ENCODE results near the gene CRISPLD2. TPM values are rescaled to one million over a fixed set of nuclear protein-coding genes. Genes with fewer than 3 reads are reported as not detected.

Gene CRISPLD2
- total RNA-seq (108 TPM), polyA plus RNA-seq (ENCODE audit: insufficient read depth, low read depth, low replicate concordance) (4.8 TPM)
- long read RNA-seq, donor 1 = 0 reads
- long read RNA-seq, donor 2, full-length matches to known transcripts = 3 of 3 reads
- long read RNA-seq, donor 2, partial matches to known transcripts = 0 of 3 reads
- long read RNA-seq, donor 2, other reads (novel, unspliced or antisense) = 0 of 3 reads
- long read RNA-seq, donor 3, full-length matches to known transcripts = 2 of 2 reads
- long read RNA-seq, donor 3, partial matches to known transcripts = 0 of 2 reads
- long read RNA-seq, donor 3, other reads (novel, unspliced or antisense) = 0 of 2 reads
- long read RNA-seq, donor 4 = 0 reads
- long read RNA-seq, donor 5 = 0 reads
- long read RNA-seq, donor 6 = 0 reads
- long read RNA-seq, donor 7, full-length matches to known transcripts = 3 of 48 reads
- long read RNA-seq, donor 7, partial matches to known transcripts = 44 of 48 reads
- long read RNA-seq, donor 7, other reads (novel, unspliced or antisense) = 1 of 48 reads
- long read RNA-seq, donor 8, partial matches to known transcripts = 7 of 8 reads
- long read RNA-seq, donor 8, other reads (novel, unspliced or antisense) = 0 of 8 reads
- long read RNA-seq, donor 9, full-length matches to known transcripts = 2 of 2 reads
- long read RNA-seq, donor 9, partial matches to known transcripts = 0 of 2 reads
- long read RNA-seq, donor 9, other reads (novel, unspliced or antisense) = 0 of 2 reads
- long read RNA-seq, donor 10 = 0 reads

DNA sequence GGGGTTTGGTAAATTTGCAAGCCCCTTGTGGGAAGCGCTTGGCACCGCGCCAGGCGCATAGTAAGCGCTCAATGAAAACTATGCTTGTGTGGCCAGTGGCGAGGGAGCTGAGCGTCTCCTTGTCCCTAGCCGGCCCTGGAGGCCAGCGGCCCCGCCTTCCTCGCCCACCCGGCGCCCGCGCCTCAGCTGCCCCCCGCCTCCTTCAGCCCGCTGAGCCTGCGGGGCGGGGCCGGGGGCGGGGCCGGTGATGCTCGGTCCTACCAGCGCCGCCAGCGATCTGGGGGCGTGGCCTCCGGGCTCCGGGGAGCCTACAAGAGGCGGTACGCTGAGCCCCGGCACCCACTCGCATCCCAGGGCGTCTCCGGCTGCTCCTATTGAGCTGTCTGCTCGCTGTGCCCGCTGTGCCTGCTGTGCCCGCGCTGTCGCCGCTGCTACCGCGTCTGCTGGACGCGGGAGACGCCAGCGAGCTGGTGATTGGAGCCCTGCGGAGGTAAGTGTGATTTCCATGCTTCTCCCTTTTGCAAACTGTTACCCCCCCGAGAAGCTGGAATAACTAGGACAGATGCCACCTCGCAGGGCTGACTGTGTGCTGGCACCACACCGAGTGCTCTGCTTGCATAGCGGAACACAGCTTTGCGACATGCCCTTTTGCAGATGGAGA is at the start of gene CRISPLD2:
Gene CRISPLD2 (plus strand): TSS at position 342 of the 661 bp plus-strand sequence. CDS start 18,511 bp downstream, outside the sequence.
- Histone ChIP-seq H3K9ac (ENCODE audit: low read length in 3 of 3) (peak within 1 kb of the TSS in 1 of 3 donors; percentile 75), H3K27ac (ENCODE audit: low read depth in 2 of 2, low read length in 2 of 2) (peak within 1 kb of the TSS; percentile 65 to 77)

DNA sequence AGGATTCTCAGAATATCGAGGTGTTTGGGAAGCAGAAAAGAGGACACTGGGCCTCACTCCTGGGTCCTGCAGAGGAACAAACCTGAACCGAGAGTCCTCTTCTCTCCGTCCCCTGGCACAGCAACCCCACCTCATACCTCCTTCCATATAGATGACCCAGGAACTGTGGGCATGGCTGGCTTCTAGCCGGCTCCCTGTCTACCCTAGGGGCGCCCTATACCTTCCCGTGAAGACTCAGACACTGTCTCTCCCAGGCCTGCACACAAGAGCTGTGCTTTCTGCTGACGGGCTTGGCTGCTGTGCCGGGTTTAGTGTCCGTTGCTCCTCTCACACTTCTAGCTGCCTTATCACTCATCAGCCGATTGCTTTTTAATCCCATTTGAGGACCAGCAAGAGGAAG is 46.5 kb upstream of the CRISPLD2 start:
- TF ChIP-seq, protein P1, sequence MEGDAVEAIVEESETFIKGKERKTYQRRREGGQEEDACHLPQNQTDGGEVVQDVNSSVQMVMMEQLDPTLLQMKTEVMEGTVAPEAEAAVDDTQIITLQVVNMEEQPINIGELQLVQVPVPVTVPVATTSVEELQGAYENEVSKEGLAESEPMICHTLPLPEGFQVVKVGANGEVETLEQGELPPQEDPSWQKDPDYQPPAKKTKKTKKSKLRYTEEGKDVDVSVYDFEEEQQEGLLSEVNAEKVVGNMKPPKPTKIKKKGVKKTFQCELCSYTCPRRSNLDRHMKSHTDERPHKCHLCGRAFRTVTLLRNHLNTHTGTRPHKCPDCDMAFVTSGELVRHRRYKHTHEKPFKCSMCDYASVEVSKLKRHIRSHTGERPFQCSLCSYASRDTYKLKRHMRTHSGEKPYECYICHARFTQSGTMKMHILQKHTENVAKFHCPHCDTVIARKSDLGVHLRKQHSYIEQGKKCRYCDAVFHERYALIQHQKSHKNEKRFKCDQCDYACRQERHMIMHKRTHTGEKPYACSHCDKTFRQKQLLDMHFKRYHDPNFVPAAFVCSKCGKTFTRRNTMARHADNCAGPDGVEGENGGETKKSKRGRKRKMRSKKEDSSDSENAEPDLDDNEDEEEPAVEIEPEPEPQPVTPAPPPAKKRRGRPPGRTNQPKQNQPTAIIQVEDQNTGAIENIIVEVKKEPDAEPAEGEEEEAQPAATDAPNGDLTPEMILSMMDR (IDR thresholded peaks at IDR 0.05; ENCODE audit: borderline replicate concordance, extremely low read depth, insufficient read depth) = no peak
- Histone ChIP-seq H3K4me3 (ENCODE audit: low read length in 3 of 3) (no peak overlapping the region), H3K9ac (ENCODE audit: low read length in 3 of 3) (no peak overlapping the region), H3K36me3 (ENCODE audit: control insufficient read depth in 2 of 3, insufficient read depth in 3 of 3, low read length in 3 of 3) (peaks cover 10 to 41% (median 15%) of the 10 kb centered on the region in 3 donors), H3K4me1 (ENCODE audit: control insufficient read depth in 2 of 3, insufficient read depth in 2 of 3, low read depth in 1 of 3, low read length in 3 of 3) (peaks cover 0 to 2% (median 0%) of the 10 kb centered on the region in 3 donors), H3K9me3 (ENCODE audit: control insufficient read depth in 2 of 3, insufficient read depth in 1 of 3, low read length in 3 of 3) (no peaks in the 10 kb centered on the region), H3K27me3 (ENCODE audit: control insufficient read depth, insufficient read depth, low read length) (no peaks in the 10 kb centered on the region), H3K27ac (ENCODE audit: low read depth in 2 of 2, low read length in 2 of 2) (no peak overlapping the region)
- intact Hi-C loops (cut with DNase I) = no loop called here
- DNase-seq = no peak
- FAIRE-seq = no peak

More for the DNA sequence above, at the start of gene CRISPLD2:
- H3K4me1 ChIP-seq (ENCODE audit: control insufficient read depth in 2 of 3, insufficient read depth in 2 of 3, low read depth in 1 of 3, low read length in 3 of 3) = peaks cover 0 to 6% (median 5%) of the 10 kb centered on the region in 3 donors
- intact Hi-C loops (cut with DNase I) = no loop called here
- H3K27me3 ChIP-seq (ENCODE audit: control insufficient read depth, insufficient read depth, low read length) = no peaks in the 10 kb centered on the region
- no peaks in the 10 kb centered on the region for H3K36me3 ChIP-seq (ENCODE audit: control insufficient read depth in 2 of 3, insufficient read depth in 3 of 3, low read length in 3 of 3)
- DNase-seq (peak; percentile 95 to 97 (median 96)), FAIRE-seq (no peak)
- TF ChIP-seq, protein P1 (IDR thresholded peaks at IDR 0.05; ENCODE audit: borderline replicate concordance, extremely low read depth, insufficient read depth) = no peak
- no peaks in the 10 kb centered on the region for H3K9me3 ChIP-seq (ENCODE audit: control insufficient read depth in 2 of 3, insufficient read depth in 1 of 3, low read length in 3 of 3)
- peak within 1 kb of the TSS; percentile 43 to 78 (median 55) for H3K4me3 ChIP-seq (ENCODE audit: low read length in 3 of 3)

GRCh38 chr16:84774810-84775209 is 45.0 kb upstream of the CRISPLD2 start:
- H3K9ac ChIP-seq (ENCODE audit: low read length in 3 of 3) = no peak overlapping the region
- FAIRE-seq (no peak), DNase-seq (no peak)
- TF ChIP-seq, protein P1 (IDR thresholded peaks at IDR 0.05; ENCODE audit: borderline replicate concordance, extremely low read depth, insufficient read depth) = no peak
- no peak overlapping the region for H3K4me3 ChIP-seq (ENCODE audit: low read length in 3 of 3)
- H3K36me3 ChIP-seq (ENCODE audit: control insufficient read depth in 2 of 3, insufficient read depth in 3 of 3, low read length in 3 of 3) = peaks cover 2 to 36% (median 19%) of the 10 kb centered on the region in 3 donors
- H3K9me3 ChIP-seq (ENCODE audit: control insufficient read depth in 2 of 3, insufficient read depth in 1 of 3, low read length in 3 of 3) = no peaks in the 10 kb centered on the region
- intact Hi-C loops (cut with DNase I) = no loop called here
- H3K27ac ChIP-seq (ENCODE audit: low read depth in 2 of 2, low read length in 2 of 2) = no peak overlapping the region
- H3K27me3 ChIP-seq (ENCODE audit: control insufficient read depth, insufficient read depth, low read length) = no peaks in the 10 kb centered on the region
- no peaks in the 10 kb centered on the region for H3K4me1 ChIP-seq (ENCODE audit: control insufficient read depth in 2 of 3, insufficient read depth in 2 of 3, low read depth in 1 of 3, low read length in 3 of 3)

Measured in kidney (tissue), 22 donors.